ENCODE results near the gene PKN2. TPM values are rescaled to one million over a fixed set of nuclear protein-coding genes. Genes with fewer than 3 reads are reported as not detected.

The PKN2 gene
- total RNA-seq, 1 donor from 2014 or later, result 23.8 TPM

GRCh38 chr1:88727205-88727604, 43.1 kb downstream of the PKN2 start:
- no peaks in the 10 kb centered on the region for H3K9me3 Mint-ChIP-seq
- H3K36me3 Mint-ChIP-seq (ENCODE audit: low read depth), result peaks cover 13% of the 10 kb centered on the region
- no peak for DNase-seq (ENCODE audit: low spot score)
- H3K4me3 Mint-ChIP-seq, result no peak overlapping the region
- H3K27me3 Mint-ChIP-seq (ENCODE audit: insufficient read depth), result no peaks in the 10 kb centered on the region
- intact Hi-C loops (cut with micrococcal nuclease), result no loop called here
- no peak overlapping the region for H3K27ac Mint-ChIP-seq
- H3K4me1 Mint-ChIP-seq (ENCODE audit: low read depth), result peaks cover 12% of the 10 kb centered on the region

GRCh38 chr1:88729297-88729696, 45.2 kb downstream of the PKN2 start:
- intact Hi-C loops (cut with micrococcal nuclease), result no loop called here
- peaks cover 6% of the 10 kb centered on the region for H3K36me3 Mint-ChIP-seq (ENCODE audit: low read depth)

GRCh38 chr1:88730132-88730675, 46.1 kb downstream of the PKN2 start:
- DNase-seq (ENCODE audit: low spot score), result no peak
- no peak overlapping the region for H3K4me3 Mint-ChIP-seq
- intact Hi-C loops (cut with micrococcal nuclease), result no loop called here
- H3K36me3 Mint-ChIP-seq (ENCODE audit: low read depth), result peaks cover 7% of the 10 kb centered on the region
- H3K27ac Mint-ChIP-seq, result no peak overlapping the region
- no peaks in the 10 kb centered on the region for H3K27me3 Mint-ChIP-seq (ENCODE audit: insufficient read depth)
- H3K9me3 Mint-ChIP-seq, result peaks cover 2% of the 10 kb centered on the region
- peaks cover 4% of the 10 kb centered on the region for H3K4me1 Mint-ChIP-seq (ENCODE audit: low read depth)

More at GRCh38 chr1:88729297-88729696, 45.2 kb downstream of the PKN2 start:
- Mint-ChIP-seq H3K4me3 (no peak overlapping the region), H3K9me3 (no peaks in the 10 kb centered on the region), H3K27ac (no peak overlapping the region), H3K27me3 (ENCODE audit: insufficient read depth) (no peaks in the 10 kb centered on the region), H3K4me1 (ENCODE audit: low read depth) (peaks cover 4% of the 10 kb centered on the region)
- DNase-seq (ENCODE audit: low spot score), result no peak

GRCh38 chr1:88730995-88731394, 46.9 kb downstream of the PKN2 start:
- no peak overlapping the region for H3K27ac Mint-ChIP-seq
- no peaks in the 10 kb centered on the region for H3K27me3 Mint-ChIP-seq (ENCODE audit: insufficient read depth)
- H3K4me1 Mint-ChIP-seq (ENCODE audit: low read depth), result peaks cover 4% of the 10 kb centered on the region
- no peak overlapping the region for H3K4me3 Mint-ChIP-seq
- peaks cover 14% of the 10 kb centered on the region for H3K36me3 Mint-ChIP-seq (ENCODE audit: low read depth)
- DNase-seq (ENCODE audit: low spot score), result no peak
- intact Hi-C loops (cut with micrococcal nuclease), result no loop called here
- peaks cover 10% of the 10 kb centered on the region for H3K9me3 Mint-ChIP-seq

GRCh38 chr1:88731475-88732269, 47.6 kb downstream of the PKN2 start:
- no peaks in the 10 kb centered on the region for H3K27me3 Mint-ChIP-seq (ENCODE audit: insufficient read depth)
- H3K27ac Mint-ChIP-seq, result no peak overlapping the region
- intact Hi-C loops (cut with micrococcal nuclease), result no loop called here
- H3K4me1 Mint-ChIP-seq (ENCODE audit: low read depth), result peaks cover 4% of the 10 kb centered on the region
- no peak for DNase-seq (ENCODE audit: low spot score)
- peaks cover 12% of the 10 kb centered on the region for H3K9me3 Mint-ChIP-seq
- peaks cover 14% of the 10 kb centered on the region for H3K36me3 Mint-ChIP-seq (ENCODE audit: low read depth)
- no peak overlapping the region for H3K4me3 Mint-ChIP-seq

GRCh38 chr1:88735382-88735781, 51.3 kb downstream of the PKN2 start:
- Mint-ChIP-seq H3K4me3 (no peak overlapping the region), H3K27me3 (ENCODE audit: insufficient read depth) (no peaks in the 10 kb centered on the region), H3K9me3 (peaks cover 12% of the 10 kb centered on the region), H3K36me3 (ENCODE audit: low read depth) (peaks cover 10% of the 10 kb centered on the region), H3K27ac (no peak overlapping the region), H3K4me1 (ENCODE audit: low read depth) (peaks cover 13% of the 10 kb centered on the region)
- intact Hi-C loops (cut with micrococcal nuclease), result loop anchor here (5.0 kb wide), 1 partner anchor 48 kb away; no protein-coding TSS in a partner anchor
- no peak for DNase-seq (ENCODE audit: low spot score)

GRCh38 chr1:88735909-88736308, 51.8 kb downstream of the PKN2 start:
- H3K27me3 Mint-ChIP-seq (ENCODE audit: insufficient read depth), result no peaks in the 10 kb centered on the region
- peaks cover 15% of the 10 kb centered on the region for H3K4me1 Mint-ChIP-seq (ENCODE audit: low read depth)
- no peak for DNase-seq (ENCODE audit: low spot score)
- intact Hi-C loops (cut with micrococcal nuclease), result loop anchor here (1.0 to 5.0 kb wide), 3 partner anchors 49 to 201 kb away; no protein-coding TSS in a partner anchor
- peaks cover 12% of the 10 kb centered on the region for H3K9me3 Mint-ChIP-seq
- H3K27ac Mint-ChIP-seq, result no peak overlapping the region
- peaks cover 12% of the 10 kb centered on the region for H3K36me3 Mint-ChIP-seq (ENCODE audit: low read depth)
- no peak overlapping the region for H3K4me3 Mint-ChIP-seq

- Mint-ChIP-seq H3K9me3 (peaks cover 12% of the 10 kb centered on the region), H3K4me1 (ENCODE audit: low read depth) (peaks cover 17% of the 10 kb centered on the region), H3K27me3 (ENCODE audit: insufficient read depth) (no peaks in the 10 kb centered on the region), H3K4me3 (no peak overlapping the region), H3K36me3 (ENCODE audit: low read depth) (peaks cover 12% of the 10 kb centered on the region), H3K27ac (no peak overlapping the region)
- peak; percentile 16 for DNase-seq (ENCODE audit: low spot score)
- intact Hi-C loops (cut with micrococcal nuclease), result loop anchor here (1.0 to 5.0 kb wide), 3 partner anchors 49 to 200 kb away; no protein-coding TSS in a partner anchor
Measured at GRCh38 chr1:88736633-88737248, 52.7 kb downstream of the PKN2 start.

GRCh38 chr1:88737338-88737927, 53.4 kb downstream of the PKN2 start:
- DNase-seq (ENCODE audit: low spot score), result no peak
- H3K4me1 Mint-ChIP-seq (ENCODE audit: low read depth), result peaks cover 17% of the 10 kb centered on the region
- H3K9me3 Mint-ChIP-seq, result peaks cover 12% of the 10 kb centered on the region
- no peak overlapping the region for H3K27ac Mint-ChIP-seq
- H3K27me3 Mint-ChIP-seq (ENCODE audit: insufficient read depth), result no peaks in the 10 kb centered on the region
- peaks cover 12% of the 10 kb centered on the region for H3K36me3 Mint-ChIP-seq (ENCODE audit: low read depth)
- no peak overlapping the region for H3K4me3 Mint-ChIP-seq
- intact Hi-C loops (cut with micrococcal nuclease), result loop anchor here (2.0 to 5.0 kb wide), 2 partner anchors 50 to 199 kb away; no protein-coding TSS in a partner anchor

- peaks cover 17% of the 10 kb centered on the region for H3K4me1 Mint-ChIP-seq (ENCODE audit: low read depth)
- H3K27ac Mint-ChIP-seq, result no peak overlapping the region
- H3K4me3 Mint-ChIP-seq, result no peak overlapping the region
- DNase-seq (ENCODE audit: low spot score), result no peak
- no peaks in the 10 kb centered on the region for H3K27me3 Mint-ChIP-seq (ENCODE audit: insufficient read depth)
- intact Hi-C loops (cut with micrococcal nuclease), result loop anchor here (5.0 kb wide), 1 partner anchor 127 kb away; no protein-coding TSS in a partner anchor
- H3K36me3 Mint-ChIP-seq (ENCODE audit: low read depth), result peaks cover 17% of the 10 kb centered on the region
- H3K9me3 Mint-ChIP-seq, result peaks cover 4% of the 10 kb centered on the region
Measured at GRCh38 chr1:88740784-88741183, 56.7 kb downstream of the PKN2 start.

GRCh38 chr1:88741413-88741812, 57.3 kb downstream of the PKN2 start:
- Mint-ChIP-seq H3K4me1 (ENCODE audit: low read depth) (peaks cover 17% of the 10 kb centered on the region), H3K27ac (no peak overlapping the region), H3K36me3 (ENCODE audit: low read depth) (peaks cover 18% of the 10 kb centered on the region), H3K27me3 (ENCODE audit: insufficient read depth) (no peaks in the 10 kb centered on the region), H3K9me3 (no peaks in the 10 kb centered on the region), H3K4me3 (no peak overlapping the region)
- DNase-seq (ENCODE audit: low spot score), result no peak
- intact Hi-C loops (cut with micrococcal nuclease), result loop anchor here (5.0 kb wide), 1 partner anchor 126 kb away; no protein-coding TSS in a partner anchor

- intact Hi-C loops (cut with micrococcal nuclease), result loop anchor here (5.0 kb wide), 1 partner anchor 125 kb away; no protein-coding TSS in a partner anchor
- Mint-ChIP-seq H3K4me1 (ENCODE audit: low read depth) (peaks cover 17% of the 10 kb centered on the region), H3K36me3 (ENCODE audit: low read depth) (peaks cover 18% of the 10 kb centered on the region)
Measured at GRCh38 chr1:88742531-88742930, 58.5 kb downstream of the PKN2 start.

More at GRCh38 chr1:88742531-88742930, 58.5 kb downstream of the PKN2 start:
- Mint-ChIP-seq H3K27me3 (ENCODE audit: insufficient read depth) (no peaks in the 10 kb centered on the region), H3K27ac (no peak overlapping the region), H3K4me3 (no peak overlapping the region), H3K9me3 (no peaks in the 10 kb centered on the region)
- DNase-seq (ENCODE audit: low spot score), result no peak
